Endodermal cell (in vitro differentiated cells): Measurements from ENCODE around the gene JAKMIP3. TPM values are rescaled to one million over a fixed set of nuclear protein-coding genes. Genes with fewer than 3 reads are reported as not detected.

Experiments
- DNase-seq: peaks from one replicate; pipeline ENCODE4 v3.0.0-alpha.2; 2017
- H3K27ac ChIP-seq: 2 replicates; pipeline ENCODE4 v1.5.1; 2013; ENCODE audit warnings: mild to moderate bottlenecking, low read depth, low read length, moderate library complexity
- H3K27me3 ChIP-seq: 2 replicates; pipeline ENCODE4 v1.6.1; 2013; ENCODE audit warnings: mild to moderate bottlenecking, low read length, moderate library complexity; ENCODE audit not compliant: insufficient read depth, control insufficient read depth, poor library complexity, severe bottlenecking
- H3K36me3 ChIP-seq: 2 replicates; pipeline ENCODE4 v1.7.0; 2013; ENCODE audit warnings: mild to moderate bottlenecking, low read length, moderate library complexity; ENCODE audit not compliant: control insufficient read depth, insufficient read depth
- H3K4me1 ChIP-seq: one replicate; pipeline ENCODE4 v1.7.0; 2013; ENCODE audit warnings: low read length; ENCODE audit not compliant: control insufficient read depth, insufficient read depth
- H3K4me3 ChIP-seq: 2 replicates; pipeline ENCODE4 v1.5.1; 2013; ENCODE audit warnings: mild to moderate bottlenecking, low read length, moderate library complexity
- H3K9ac ChIP-seq: 2 replicates; pipeline ENCODE4 v1.6.1; 2013; ENCODE audit warnings: mild to moderate bottlenecking, low read length, moderate library complexity; ENCODE audit not compliant: poor library complexity, severe bottlenecking; ENCODE audit errors: extremely low read depth
- H3K9me3 ChIP-seq: 2 replicates; pipeline ENCODE4 v1.6.1; 2013; ENCODE audit warnings: mild to moderate bottlenecking, low read length, moderate library complexity; ENCODE audit not compliant: control insufficient read depth
- H3K27ac Mint-ChIP-seq: 2 replicates; pipeline ENCODE4 v1.8.0; 2020; ENCODE audit warnings: mixed read lengths
- H3K27me3 Mint-ChIP-seq: 2 replicates; pipeline ENCODE4 v1.8.0; 2021; ENCODE audit warnings: mild to moderate bottlenecking, mixed read lengths; ENCODE audit not compliant: insufficient read depth
- H3K36me3 Mint-ChIP-seq: 2 replicates; pipeline ENCODE4 v1.8.0; 2020; ENCODE audit warnings: low read depth, mixed read lengths
- H3K4me1 Mint-ChIP-seq: 2 replicates; pipeline ENCODE4 v1.8.0; 2020; ENCODE audit warnings: mixed read lengths
- H3K4me3 Mint-ChIP-seq: 2 replicates; pipeline ENCODE4 v1.8.0; 2020; ENCODE audit warnings: mild to moderate bottlenecking, moderate library complexity, mixed read lengths
- H3K9me3 Mint-ChIP-seq: 2 replicates; pipeline ENCODE4 v1.8.0; 2020; ENCODE audit warnings: mild to moderate bottlenecking, mixed read lengths
- CTCF ChIP-seq: fragments of 200-600 bp; sonication (generic); conservative IDR thresholded peaks from 2 replicates; pipeline ENCODE4 v1.5.0; 2021; ENCODE audit warnings: antibody characterized with exemption, mild to moderate bottlenecking
- WGBS, 2 experiments: methylation state at CpG; one replicate each; pipeline versions ENCODE4 v1.1.5 to v1.1.7; 2013; ENCODE audit warnings: missing lambda C conversion rate in 2 of 2, mixed read lengths in 1 of 2; ENCODE audit not compliant: insufficient coverage in 1 of 2, insufficient read length in 1 of 2; 5-methylcytosine and 5-hydroxymethylcytosine counted together
- total RNA-seq, 2 donors: library from RNA; stranded (reverse); fragmentation: NEBNext Ultra II Directional in 1 of 2; extraction: Animal tissue kit (Norgen Biotek cat#: 25700) in 1 of 2; gene quantifications; 2 replicates in 1 of 2; 3 replicates in 1 of 2; pipeline ENCODE4 v1.2.1, GENCODE V29; 2021

JAKMIP3 gene
- total RNA-seq, 2 donors from 2014 or later: 0.95 to 0.99 TPM

- 92 to 100% methylated on average over 4 to 15 of the region's 15 CpGs for WGBS, 2 experiments
- Histone ChIP-seq H3K36me3 (no peaks in the 10 kb centered on the region), H3K4me3 (no peak overlapping the region), H3K27ac (no peak overlapping the region), H3K27me3 (no peaks in the 10 kb centered on the region), H3K9me3 (no peaks in the 10 kb centered on the region), H3K9ac (no peak overlapping the region), H3K4me1 (peaks cover 8% of the 10 kb centered on the region)
- H3K27me3 Mint-ChIP-seq: peaks cover 4% of the 10 kb centered on the region
- no peak overlapping the region for H3K27ac Mint-ChIP-seq
- no peak overlapping the region for H3K4me3 Mint-ChIP-seq
- H3K9me3 Mint-ChIP-seq: peaks cover 6% of the 10 kb centered on the region
- peaks cover 4% of the 10 kb centered on the region for H3K4me1 Mint-ChIP-seq
- TF ChIP-seq CTCF: no peak
- H3K36me3 Mint-ChIP-seq: no peaks in the 10 kb centered on the region
- DNase-seq: peak; percentile 22
These were observed 34.3 kb downstream of the JAKMIP3 start for GRCh38 chr10:132100091-132100481.

- WGBS, 2 experiments: 94 to 96% methylated on average over 18 to 27 of the region's 27 CpGs
- peaks cover 8% of the 10 kb centered on the region for H3K4me1 ChIP-seq
- H3K9ac ChIP-seq: no peak overlapping the region
- H3K4me3 Mint-ChIP-seq: no peak overlapping the region
- peak; percentile 33 for DNase-seq
- no peaks in the 10 kb centered on the region for H3K4me1 Mint-ChIP-seq
- no peaks in the 10 kb centered on the region for H3K36me3 ChIP-seq
- H3K27me3 ChIP-seq: no peaks in the 10 kb centered on the region
- H3K4me3 ChIP-seq: no peak overlapping the region
- no peaks in the 10 kb centered on the region for H3K9me3 Mint-ChIP-seq
- no peak overlapping the region for H3K27ac Mint-ChIP-seq
- no peak overlapping the region for H3K27ac ChIP-seq
- H3K9me3 ChIP-seq: no peaks in the 10 kb centered on the region
- no peak for TF ChIP-seq CTCF
- peaks cover 5% of the 10 kb centered on the region for H3K27me3 Mint-ChIP-seq
- H3K36me3 Mint-ChIP-seq: no peaks in the 10 kb centered on the region
These were observed 35.0 kb downstream of the JAKMIP3 start for GRCh38 chr10:132100556-132101349.

- Histone ChIP-seq H3K9me3 (no peaks in the 10 kb centered on the region), H3K27ac (no peak overlapping the region), H3K9ac (no peak overlapping the region), H3K27me3 (no peaks in the 10 kb centered on the region), H3K4me1 (peaks cover 8% of the 10 kb centered on the region), H3K36me3 (no peaks in the 10 kb centered on the region), H3K4me3 (no peak overlapping the region)
- DNase-seq: peak; percentile 56
- H3K4me1 Mint-ChIP-seq: no peaks in the 10 kb centered on the region
- no peaks in the 10 kb centered on the region for H3K36me3 Mint-ChIP-seq
- H3K27ac Mint-ChIP-seq: no peak overlapping the region
- TF ChIP-seq CTCF: peak; percentile 60
- H3K9me3 Mint-ChIP-seq: no peaks in the 10 kb centered on the region
- WGBS, 2 experiments: 85 to 93% methylated on average over 4 to 10 of the region's 10 CpGs
- H3K4me3 Mint-ChIP-seq: no peak overlapping the region
- H3K27me3 Mint-ChIP-seq: peaks cover 5% of the 10 kb centered on the region
These were observed 35.8 kb downstream of the JAKMIP3 start for GRCh38 chr10:132101529-132101928.
